Measurements from ENCODE around the gene IQGAP2.

The IQGAP2 gene

GRCh38 chr5:76474377-76474776 is 71.3 kb downstream of the IQGAP2 start:
- DNase-seq, result no peak
- Mint-ChIP-seq H3K36me3 (peaks cover 47% of the 10 kb centered on the region), H3K27me3 (no peaks in the 10 kb centered on the region), H3K4me1 (peaks cover 68% of the 10 kb centered on the region), H3K4me3 (no peak overlapping the region), H3K9me3 (no peaks in the 10 kb centered on the region), H3K27ac (no peak overlapping the region)
- CTCF ChIA-PET, result interaction anchor here (1.0 to 2.7 kb wide), 4 partner anchors 60 to 109 kb away, joined by 3 to 9 read pairs (median 4); no protein-coding TSS in a partner anchor

- CTCF ChIA-PET, result no interaction called here
- Mint-ChIP-seq H3K4me1 (peaks cover 67% of the 10 kb centered on the region), H3K4me3 (no peak overlapping the region), H3K9me3 (no peaks in the 10 kb centered on the region), H3K36me3 (peaks cover 46% of the 10 kb centered on the region), H3K27me3 (no peaks in the 10 kb centered on the region), H3K27ac (no peak overlapping the region)
- DNase-seq, result no peak
Observed at GRCh38 chr5:76475385-76475784, 72.3 kb downstream of the IQGAP2 start.

GRCh38 chr5:76475936-76476335 is 72.9 kb downstream of the IQGAP2 start:
- CTCF ChIA-PET, result no interaction called here
- Mint-ChIP-seq H3K27me3 (no peaks in the 10 kb centered on the region), H3K4me1 (peaks cover 64% of the 10 kb centered on the region), H3K36me3 (peaks cover 46% of the 10 kb centered on the region), H3K27ac (no peak overlapping the region), H3K4me3 (no peak overlapping the region), H3K9me3 (no peaks in the 10 kb centered on the region)
- DNase-seq, result no peak

- Mint-ChIP-seq H3K4me1 (peaks cover 58% of the 10 kb centered on the region), H3K4me3 (no peak overlapping the region), H3K27me3 (no peaks in the 10 kb centered on the region), H3K9me3 (no peaks in the 10 kb centered on the region), H3K36me3 (peaks cover 42% of the 10 kb centered on the region), H3K27ac (no peak overlapping the region)
- CTCF ChIA-PET, result no interaction called here
- no peak for DNase-seq
Observed at GRCh38 chr5:76476474-76477038, 73.5 kb downstream of the IQGAP2 start.

GRCh38 chr5:76477061-76477460 is 74.0 kb downstream of the IQGAP2 start:
- no peaks in the 10 kb centered on the region for H3K27me3 Mint-ChIP-seq
- CTCF ChIA-PET, result no interaction called here
- DNase-seq, result no peak
- H3K36me3 Mint-ChIP-seq, result peaks cover 41% of the 10 kb centered on the region
- peaks cover 53% of the 10 kb centered on the region for H3K4me1 Mint-ChIP-seq
- no peak overlapping the region for H3K4me3 Mint-ChIP-seq
- H3K27ac Mint-ChIP-seq, result peak overlapping the region; percentile 16
- no peaks in the 10 kb centered on the region for H3K9me3 Mint-ChIP-seq

GRCh38 chr5:76477571-76477970 is 74.5 kb downstream of the IQGAP2 start:
- Mint-ChIP-seq H3K9me3 (no peaks in the 10 kb centered on the region), H3K4me3 (no peak overlapping the region), H3K27me3 (no peaks in the 10 kb centered on the region), H3K36me3 (peaks cover 36% of the 10 kb centered on the region), H3K27ac (no peak overlapping the region), H3K4me1 (peaks cover 48% of the 10 kb centered on the region)
- no peak for DNase-seq
- CTCF ChIA-PET, result interaction anchor here (0.9 kb wide), 1 partner anchor 66 kb away, joined by 3 read pairs; no protein-coding TSS in a partner anchor

GRCh38 chr5:76479281-76479680 is 76.2 kb downstream of the IQGAP2 start:
- Mint-ChIP-seq H3K27me3 (no peaks in the 10 kb centered on the region), H3K4me1 (peaks cover 34% of the 10 kb centered on the region), H3K9me3 (no peaks in the 10 kb centered on the region), H3K27ac (no peak overlapping the region), H3K36me3 (peaks cover 28% of the 10 kb centered on the region), H3K4me3 (no peak overlapping the region)
- CTCF ChIA-PET, result no interaction called here
- no peak for DNase-seq

- H3K9me3 Mint-ChIP-seq, result no peaks in the 10 kb centered on the region
- no peak overlapping the region for H3K4me3 Mint-ChIP-seq
- CTCF ChIA-PET, result no interaction called here
- peaks cover 26% of the 10 kb centered on the region for H3K4me1 Mint-ChIP-seq
- H3K36me3 Mint-ChIP-seq, result peaks cover 24% of the 10 kb centered on the region
- DNase-seq, result no peak
- no peaks in the 10 kb centered on the region for H3K27me3 Mint-ChIP-seq
- H3K27ac Mint-ChIP-seq, result no peak overlapping the region
Observed at GRCh38 chr5:76479973-76480667, 77.0 kb downstream of the IQGAP2 start.

GRCh38 chr5:76482984-76483383 is 79.9 kb downstream of the IQGAP2 start:
- H3K27me3 Mint-ChIP-seq, result no peaks in the 10 kb centered on the region
- peaks cover 13% of the 10 kb centered on the region for H3K36me3 Mint-ChIP-seq
- H3K9me3 Mint-ChIP-seq, result no peaks in the 10 kb centered on the region
- no peak overlapping the region for H3K27ac Mint-ChIP-seq
- DNase-seq, result no peak
- H3K4me1 Mint-ChIP-seq, result peaks cover 11% of the 10 kb centered on the region
- CTCF ChIA-PET, result interaction anchor here (1.0 to 1.1 kb wide), 2 partner anchors 32 to 79 kb away, joined by 3 read pairs; partner anchors contain the start of gene IQGAP2
- H3K4me3 Mint-ChIP-seq, result no peak overlapping the region

GRCh38 chr5:76483433-76483832 is 80.3 kb downstream of the IQGAP2 start:
- no peak for DNase-seq
- CTCF ChIA-PET, result interaction anchor here (1.0 to 1.1 kb wide), 2 partner anchors 31 to 80 kb away, joined by 3 read pairs; partner anchors contain the start of gene IQGAP2
- Mint-ChIP-seq H3K36me3 (peaks cover 13% of the 10 kb centered on the region), H3K4me1 (peaks cover 11% of the 10 kb centered on the region), H3K27me3 (no peaks in the 10 kb centered on the region), H3K4me3 (no peak overlapping the region), H3K27ac (no peak overlapping the region), H3K9me3 (no peaks in the 10 kb centered on the region)

- Mint-ChIP-seq H3K4me1 (peaks cover 11% of the 10 kb centered on the region), H3K27me3 (no peaks in the 10 kb centered on the region), H3K36me3 (peaks cover 11% of the 10 kb centered on the region), H3K4me3 (no peak overlapping the region), H3K27ac (no peak overlapping the region), H3K9me3 (no peaks in the 10 kb centered on the region)
- DNase-seq, result no peak
- CTCF ChIA-PET, result interaction anchor here (1.1 kb wide), 1 partner anchor 80 kb away, joined by 3 read pairs; the partner anchor contains the start of gene IQGAP2
Observed at GRCh38 chr5:76483881-76484280, 80.8 kb downstream of the IQGAP2 start.

GRCh38 chr5:76485511-76485910 is 82.4 kb downstream of the IQGAP2 start:
- no peak overlapping the region for H3K4me3 Mint-ChIP-seq
- peaks cover 5% of the 10 kb centered on the region for H3K4me1 Mint-ChIP-seq
- peaks cover 9% of the 10 kb centered on the region for H3K36me3 Mint-ChIP-seq
- H3K27ac Mint-ChIP-seq, result no peak overlapping the region
- no peak for DNase-seq
- no peaks in the 10 kb centered on the region for H3K9me3 Mint-ChIP-seq
- CTCF ChIA-PET, result interaction anchor here (1.0 kb wide), 1 partner anchor 12 kb away, joined by 3 read pairs; no protein-coding TSS in a partner anchor
- H3K27me3 Mint-ChIP-seq, result no peaks in the 10 kb centered on the region

- H3K27ac Mint-ChIP-seq, result no peak overlapping the region
- H3K36me3 Mint-ChIP-seq, result peaks cover 12% of the 10 kb centered on the region
- H3K4me3 Mint-ChIP-seq, result no peak overlapping the region
- peaks cover 12% of the 10 kb centered on the region for H3K4me1 Mint-ChIP-seq
- no peak for DNase-seq
- CTCF ChIA-PET, result no interaction called here
- H3K27me3 Mint-ChIP-seq, result no peaks in the 10 kb centered on the region
- H3K9me3 Mint-ChIP-seq, result no peaks in the 10 kb centered on the region
Observed at GRCh38 chr5:76487386-76487785, 84.3 kb downstream of the IQGAP2 start.

- no peaks in the 10 kb centered on the region for H3K9me3 Mint-ChIP-seq
- H3K4me3 Mint-ChIP-seq, result no peak overlapping the region
- H3K36me3 Mint-ChIP-seq, result peaks cover 12% of the 10 kb centered on the region
- H3K27ac Mint-ChIP-seq, result no peak overlapping the region
- H3K27me3 Mint-ChIP-seq, result no peaks in the 10 kb centered on the region
- DNase-seq, result no peak
- CTCF ChIA-PET, result no interaction called here
- peaks cover 12% of the 10 kb centered on the region for H3K4me1 Mint-ChIP-seq
Observed at GRCh38 chr5:76487821-76488220, 84.7 kb downstream of the IQGAP2 start.

GRCh38 chr5:76488969-76489368 is 85.9 kb downstream of the IQGAP2 start:
- Mint-ChIP-seq H3K9me3 (no peaks in the 10 kb centered on the region), H3K4me3 (no peak overlapping the region), H3K27me3 (no peaks in the 10 kb centered on the region), H3K4me1 (peaks cover 15% of the 10 kb centered on the region), H3K27ac (no peak overlapping the region), H3K36me3 (peaks cover 10% of the 10 kb centered on the region)
- CTCF ChIA-PET, result no interaction called here
- no peak for DNase-seq

Data from activated naive CD4-positive, alpha-beta T cell treated with anti-CD3 and anti-CD28 coated beads, Interleukin-2, amount 10 ng/mL, durations not matched to agents 7 days and 5 days (primary cell).